Measurements from ENCODE around the gene ACTR8. TPM values are rescaled to one million over a fixed set of nuclear protein-coding genes. Genes with fewer than 3 reads are reported as not detected.
"Not testable (repeated sequence)": the region's sequence is repeated elsewhere in the genome, so short reads cannot be mapped to it uniquely, and the experiment has no call there.

The ACTR8 gene, protein sequence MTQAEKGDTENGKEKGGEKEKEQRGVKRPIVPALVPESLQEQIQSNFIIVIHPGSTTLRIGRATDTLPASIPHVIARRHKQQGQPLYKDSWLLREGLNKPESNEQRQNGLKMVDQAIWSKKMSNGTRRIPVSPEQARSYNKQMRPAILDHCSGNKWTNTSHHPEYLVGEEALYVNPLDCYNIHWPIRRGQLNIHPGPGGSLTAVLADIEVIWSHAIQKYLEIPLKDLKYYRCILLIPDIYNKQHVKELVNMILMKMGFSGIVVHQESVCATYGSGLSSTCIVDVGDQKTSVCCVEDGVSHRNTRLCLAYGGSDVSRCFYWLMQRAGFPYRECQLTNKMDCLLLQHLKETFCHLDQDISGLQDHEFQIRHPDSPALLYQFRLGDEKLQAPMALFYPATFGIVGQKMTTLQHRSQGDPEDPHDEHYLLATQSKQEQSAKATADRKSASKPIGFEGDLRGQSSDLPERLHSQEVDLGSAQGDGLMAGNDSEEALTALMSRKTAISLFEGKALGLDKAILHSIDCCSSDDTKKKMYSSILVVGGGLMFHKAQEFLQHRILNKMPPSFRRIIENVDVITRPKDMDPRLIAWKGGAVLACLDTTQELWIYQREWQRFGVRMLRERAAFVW
- 10 to 100 TPM; 41.8 to 46.7 (median 46.3) TPM for polyA plus RNA-seq (ENCODE audit: insufficient read length in 3 of 3)
- long read RNA-seq, donor 1, transcript ACTR8-201 (13 exons, 3,629 nt), result major isoform, 5 of 5 reads
- long read RNA-seq, donor 1, partial matches to known transcripts, result 0 of 5 reads
- long read RNA-seq, donor 1, other reads (novel, unspliced or antisense), result 0 of 5 reads
- long read RNA-seq, donor 2, transcript ACTR8-201 (13 exons, 3,629 nt), result major isoform, 10 of 11 reads
- long read RNA-seq, donor 2, partial matches to known transcripts, result 0 of 11 reads
- long read RNA-seq, donor 2, other reads (novel, unspliced or antisense), result 0 of 11 reads
- long read RNA-seq, donor 3, transcript ACTR8-201 (13 exons, 3,629 nt), result major isoform, 5 of 6 reads
- long read RNA-seq, donor 3, partial matches to known transcripts, result 0 of 6 reads
- long read RNA-seq, donor 3, other reads (novel, unspliced or antisense), result 0 of 6 reads
- long read RNA-seq, donor 4, transcript ACTR8-201 (13 exons, 3,629 nt), result major isoform, 6 of 7 reads
- long read RNA-seq, donor 4, partial matches to known transcripts, result 0 of 7 reads
- long read RNA-seq, donor 4, other reads (novel, unspliced or antisense), result 0 of 7 reads
- long read RNA-seq, donor 5, partial matches to known transcripts, result 0 of 5 reads
- long read RNA-seq, donor 5, other reads (novel, unspliced or antisense), result 0 of 5 reads
- long read RNA-seq, donor 6, partial matches to known transcripts, result 0 of 3 reads
- long read RNA-seq, donor 6, other reads (novel, unspliced or antisense), result 0 of 3 reads
- long read RNA-seq, donor 7, partial matches to known transcripts, result 0 of 4 reads
- long read RNA-seq, donor 7, other reads (novel, unspliced or antisense), result 0 of 4 reads
- long read RNA-seq, donor 8, partial matches to known transcripts, result 0 of 3 reads
- long read RNA-seq, donor 8, other reads (novel, unspliced or antisense), result 0 of 3 reads
- long read RNA-seq, donor 9, transcript ACTR8-201 (13 exons, 3,629 nt), result major isoform, 7 of 7 reads
- long read RNA-seq, donor 9, partial matches to known transcripts, result 0 of 7 reads
- long read RNA-seq, donor 9, other reads (novel, unspliced or antisense), result 0 of 7 reads
- long read RNA-seq, donor 10, partial matches to known transcripts, result 0 of 6 reads
- long read RNA-seq, donor 10, other reads (novel, unspliced or antisense), result 0 of 6 reads
- long read RNA-seq, donor 11, partial matches to known transcripts, result 0 of 2 reads
- long read RNA-seq, donor 11, other reads (novel, unspliced or antisense), result 0 of 2 reads
- long read RNA-seq, donor 12, transcript ACTR8-201 (13 exons, 3,629 nt), result major isoform, 6 of 6 reads
- long read RNA-seq, donor 12, partial matches to known transcripts, result 0 of 6 reads
- long read RNA-seq, donor 12, other reads (novel, unspliced or antisense), result 0 of 6 reads
- long read RNA-seq, donor 13, partial matches to known transcripts, result 0 of 3 reads
- long read RNA-seq, donor 13, other reads (novel, unspliced or antisense), result 0 of 3 reads
- long read RNA-seq, donor 14, result 0 reads
- long read RNA-seq, donor 15, transcript ACTR8-201 (13 exons, 3,629 nt), result major isoform, 5 of 6 reads
- long read RNA-seq, donor 15, partial matches to known transcripts, result 0 of 6 reads
- long read RNA-seq, donor 15, other reads (novel, unspliced or antisense), result 0 of 6 reads
- long read RNA-seq, donor 16, transcript ACTR8-201 (13 exons, 3,629 nt), result major isoform, 6 of 7 reads
- long read RNA-seq, donor 16, partial matches to known transcripts, result 0 of 7 reads
- long read RNA-seq, donor 16, other reads (novel, unspliced or antisense), result 0 of 7 reads

DNA sequence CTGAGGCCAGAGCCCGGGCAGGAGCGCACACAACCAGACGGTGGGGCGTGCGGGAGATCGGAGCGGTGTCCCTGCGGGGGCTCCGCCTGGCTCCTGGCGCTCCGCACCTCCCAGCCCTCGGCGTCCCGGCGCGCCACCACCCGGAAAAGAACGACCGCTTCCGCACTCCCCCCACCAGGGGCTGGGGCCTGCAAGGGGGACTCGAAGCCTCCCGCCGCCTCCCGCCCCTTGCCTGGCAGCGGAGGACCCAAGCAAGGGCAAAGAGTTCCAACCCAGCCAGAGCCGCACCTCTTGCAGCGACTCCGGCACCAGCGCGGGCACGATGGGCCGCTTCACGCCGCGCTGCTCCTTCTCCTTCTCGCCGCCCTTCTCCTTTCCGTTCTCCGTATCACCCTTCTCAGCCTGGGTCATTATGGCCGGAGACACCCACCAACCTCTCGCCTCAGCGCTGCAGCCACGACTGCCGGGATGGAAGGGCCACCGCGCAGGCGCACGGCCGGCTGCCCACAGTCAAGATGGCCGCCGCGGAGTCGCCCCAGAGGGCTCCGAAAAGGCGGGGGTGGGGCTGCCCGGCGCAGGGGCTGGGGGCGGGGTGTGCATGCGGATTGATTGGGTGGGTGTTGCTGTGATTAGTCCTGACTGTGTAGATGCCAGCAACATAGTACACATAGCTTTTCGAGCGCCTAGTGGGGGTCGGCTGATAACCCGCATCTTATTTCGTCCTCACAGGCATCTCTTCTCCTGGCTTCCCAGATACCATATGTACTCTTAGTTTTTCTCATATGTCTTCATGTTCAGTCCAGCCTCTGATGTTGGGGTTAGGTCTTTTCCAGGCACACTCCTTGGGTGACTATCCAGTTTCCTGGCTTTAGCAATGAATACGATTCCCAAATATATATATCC, at the start of gene ACTR8:
Gene ACTR8, minus strand, starts transcription at position 462 of the 903 bp plus-strand sequence. Its CDS starts 51 bp downstream, at position 411.
- peak; percentile 87 for DNase-seq

DNA sequence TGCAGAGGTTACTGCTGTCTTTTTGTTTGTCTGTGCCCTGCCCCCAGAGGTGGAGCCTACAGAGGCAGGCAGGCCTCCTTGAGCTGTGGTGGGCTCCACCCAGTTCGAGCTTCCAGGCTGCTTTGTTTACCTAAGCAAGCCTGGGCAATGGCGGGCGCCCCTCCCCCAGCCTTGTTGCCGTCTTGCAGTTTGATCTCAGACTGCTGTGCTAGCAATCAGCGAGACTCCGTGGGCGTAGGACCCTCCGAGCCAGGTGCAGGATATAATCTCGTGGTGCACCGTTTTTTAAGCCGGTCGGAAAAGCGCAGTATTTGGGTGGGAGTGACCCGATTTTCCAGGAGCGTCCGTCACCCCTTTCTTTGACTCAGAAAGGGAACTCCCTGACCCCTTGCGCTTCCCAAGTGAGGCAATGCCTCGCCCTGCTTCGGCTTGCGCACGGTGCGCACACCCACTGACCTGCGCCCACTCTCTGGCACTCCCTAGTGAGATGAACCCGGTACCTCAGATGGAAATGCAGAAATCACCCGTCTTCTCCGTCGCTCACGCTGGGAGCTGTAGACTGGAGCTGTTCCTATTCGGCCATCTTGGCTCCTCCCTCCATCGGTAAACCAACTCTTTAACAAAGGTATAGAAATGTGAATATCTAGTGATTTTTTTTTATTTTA, 45.4 kb upstream of the ACTR8 start:
- not testable (repeated sequence) for DNase-seq

DNA sequence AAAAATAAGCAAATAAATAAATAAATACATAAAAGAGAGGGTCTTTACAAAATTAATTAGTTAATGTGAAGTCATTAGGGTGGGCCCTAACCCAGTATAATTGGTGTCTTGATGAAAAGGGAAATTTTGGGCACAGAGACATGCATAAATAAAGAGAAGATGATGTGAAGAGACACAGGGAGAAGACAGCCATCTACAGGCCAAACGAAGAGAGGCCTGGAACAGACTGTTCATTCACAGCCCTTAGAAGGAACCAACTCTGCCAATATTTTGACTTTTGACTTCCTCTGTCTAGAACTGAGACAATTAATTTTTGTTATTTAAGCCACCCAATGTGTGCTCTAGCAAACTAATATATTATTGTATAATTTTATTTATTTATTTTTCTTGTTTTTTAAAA, 39.3 kb upstream of the ACTR8 start:
- DNase-seq, result no peak

DNA sequence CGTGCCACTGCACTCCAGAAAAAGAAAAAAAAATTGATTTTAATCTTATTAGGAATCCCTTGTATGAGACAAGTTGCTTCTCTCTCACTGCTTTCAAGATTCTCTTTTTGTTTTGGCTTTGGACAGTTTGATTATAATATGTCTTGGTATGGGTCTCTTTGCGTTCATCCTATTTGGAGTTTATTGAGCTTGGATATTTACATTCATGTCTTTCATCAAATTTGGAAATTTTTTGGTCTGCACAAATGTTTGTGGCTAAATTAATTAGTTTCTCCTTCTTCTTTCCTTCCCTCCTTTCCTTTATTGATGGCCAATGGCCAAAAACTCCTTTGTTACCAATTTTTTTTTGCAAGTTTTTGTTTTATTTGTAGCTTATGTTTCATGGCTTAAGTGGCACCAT, 37.8 kb upstream of the ACTR8 start:
- no peak for DNase-seq

DNA sequence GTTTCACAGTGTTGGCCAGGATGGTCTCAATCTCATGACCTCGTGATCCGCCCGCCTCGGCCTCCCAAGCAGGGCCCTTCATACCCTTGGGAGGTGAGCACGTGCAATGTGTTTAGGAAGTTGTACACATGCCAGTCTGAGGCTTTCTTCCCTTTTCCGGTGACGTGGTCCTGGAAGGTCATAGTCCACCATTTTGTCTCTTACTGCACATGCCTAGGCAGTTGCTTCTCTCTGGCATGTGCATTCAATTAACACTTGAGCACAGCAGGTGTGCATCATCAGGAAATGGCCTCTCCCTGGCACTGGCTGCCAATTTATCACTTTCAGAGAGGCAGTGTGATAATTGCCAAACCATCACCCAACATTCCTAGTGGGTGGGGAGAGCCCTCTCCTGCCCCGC, 31.4 kb upstream of the ACTR8 start:
- no peak for DNase-seq

DNA sequence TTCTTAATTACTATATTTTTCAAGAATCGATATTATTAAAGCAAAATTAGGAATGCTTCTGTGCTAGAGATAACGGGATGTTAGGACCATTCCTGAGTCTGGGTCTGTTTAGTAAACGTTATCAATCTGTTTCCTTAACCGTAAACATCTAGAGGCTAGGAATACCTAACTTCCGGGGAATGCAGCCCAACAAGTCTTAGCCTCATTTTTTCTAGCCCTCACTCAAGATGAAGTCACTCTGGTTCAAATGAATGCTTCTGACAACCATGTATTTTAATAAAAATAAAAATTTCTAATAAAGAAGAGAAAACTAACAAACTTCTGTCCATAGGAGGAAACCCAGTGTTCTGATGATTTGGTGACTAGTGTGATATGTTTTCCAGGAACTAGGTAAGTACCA, 20.8 kb upstream of the ACTR8 start:
- DNase-seq, result no peak

DNA sequence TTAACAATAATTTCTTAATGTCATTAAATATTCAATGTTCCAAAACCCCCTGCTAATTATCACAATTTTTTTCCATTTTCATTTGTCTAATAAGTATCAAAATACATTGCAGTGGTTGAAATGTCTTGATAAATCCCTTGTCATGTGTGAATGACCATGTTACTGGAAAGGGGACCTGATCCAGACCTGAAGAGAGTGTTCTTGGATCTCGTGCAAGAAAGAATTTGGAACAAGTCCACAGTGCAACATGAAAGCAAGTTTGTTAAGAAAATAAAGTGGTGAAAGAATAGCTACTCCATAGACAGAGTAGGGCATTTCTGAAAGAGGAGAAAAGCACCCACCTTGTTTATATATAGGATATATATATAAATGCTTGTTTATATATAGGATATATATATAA, 20.1 kb upstream of the ACTR8 start:
- DNase-seq, result no peak

DNA sequence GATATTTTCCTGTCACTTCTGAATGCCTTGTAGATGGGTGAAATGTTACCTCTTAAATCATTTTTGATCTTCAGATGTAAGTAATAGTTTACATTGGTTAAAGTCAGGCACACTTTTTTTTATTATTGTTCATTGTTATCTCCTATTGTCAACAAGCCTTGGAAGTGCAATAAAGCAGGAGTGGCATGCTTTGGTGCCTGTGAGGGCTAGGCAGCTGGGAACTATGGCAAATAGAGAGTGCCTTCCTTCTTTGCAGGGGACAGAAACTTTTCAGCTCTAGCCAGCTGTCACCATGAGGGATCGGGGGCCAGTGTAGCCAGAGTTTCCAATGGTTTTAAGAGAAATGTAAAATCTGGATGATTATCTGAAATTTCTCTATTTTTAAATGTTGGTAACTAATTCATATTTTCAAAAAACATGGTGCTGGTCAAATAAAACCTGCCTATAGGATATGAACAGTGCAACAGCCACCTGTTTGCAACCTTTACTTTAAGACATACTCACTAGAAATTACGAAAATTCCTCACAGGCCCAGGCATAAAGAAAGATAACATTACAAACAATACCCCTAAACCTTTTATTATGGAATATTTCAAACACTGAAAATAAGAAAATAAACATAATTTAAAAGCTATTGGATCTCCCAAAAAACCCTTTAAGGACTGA, 18.8 kb upstream of the ACTR8 start:
- DNase-seq, result no peak

DNA sequence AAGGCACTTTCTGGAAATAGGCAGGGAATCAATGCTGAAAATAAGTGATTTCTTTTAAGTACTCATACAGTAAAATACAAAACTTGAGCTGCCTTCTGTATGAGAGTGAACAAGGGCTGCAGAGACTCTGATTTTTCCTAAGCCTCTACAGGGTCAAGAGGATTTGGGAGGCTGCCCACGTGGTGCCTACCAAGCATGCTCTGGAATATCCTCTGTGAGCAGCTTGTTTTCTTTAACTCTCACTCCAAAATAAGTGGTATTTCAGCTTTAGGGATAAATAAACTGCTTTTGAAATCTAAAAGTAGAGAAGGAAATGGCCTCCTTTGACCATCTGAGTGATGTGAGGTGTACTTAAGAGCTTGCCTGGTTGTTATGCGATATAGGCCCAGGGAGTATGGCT, 17.8 kb upstream of the ACTR8 start:
- DNase-seq, result no peak

DNA sequence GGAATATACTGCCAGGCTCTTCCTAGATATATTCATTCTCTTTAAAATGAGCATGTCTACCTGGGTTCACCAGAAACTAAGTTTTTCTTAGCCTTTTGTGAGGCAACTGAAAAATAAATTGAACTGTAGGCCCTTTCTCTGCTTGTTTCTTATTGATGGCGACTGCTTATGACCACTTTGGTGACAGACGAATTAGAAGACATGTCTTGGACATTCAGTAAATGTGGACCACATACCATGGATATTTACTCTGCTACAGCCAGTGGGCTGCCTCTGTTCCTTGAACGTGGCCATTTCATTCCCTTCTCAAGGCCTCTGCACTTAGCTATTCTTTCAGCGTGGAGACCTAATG, 10.3 kb upstream of the ACTR8 start:
- DNase-seq, result no peak

DNA sequence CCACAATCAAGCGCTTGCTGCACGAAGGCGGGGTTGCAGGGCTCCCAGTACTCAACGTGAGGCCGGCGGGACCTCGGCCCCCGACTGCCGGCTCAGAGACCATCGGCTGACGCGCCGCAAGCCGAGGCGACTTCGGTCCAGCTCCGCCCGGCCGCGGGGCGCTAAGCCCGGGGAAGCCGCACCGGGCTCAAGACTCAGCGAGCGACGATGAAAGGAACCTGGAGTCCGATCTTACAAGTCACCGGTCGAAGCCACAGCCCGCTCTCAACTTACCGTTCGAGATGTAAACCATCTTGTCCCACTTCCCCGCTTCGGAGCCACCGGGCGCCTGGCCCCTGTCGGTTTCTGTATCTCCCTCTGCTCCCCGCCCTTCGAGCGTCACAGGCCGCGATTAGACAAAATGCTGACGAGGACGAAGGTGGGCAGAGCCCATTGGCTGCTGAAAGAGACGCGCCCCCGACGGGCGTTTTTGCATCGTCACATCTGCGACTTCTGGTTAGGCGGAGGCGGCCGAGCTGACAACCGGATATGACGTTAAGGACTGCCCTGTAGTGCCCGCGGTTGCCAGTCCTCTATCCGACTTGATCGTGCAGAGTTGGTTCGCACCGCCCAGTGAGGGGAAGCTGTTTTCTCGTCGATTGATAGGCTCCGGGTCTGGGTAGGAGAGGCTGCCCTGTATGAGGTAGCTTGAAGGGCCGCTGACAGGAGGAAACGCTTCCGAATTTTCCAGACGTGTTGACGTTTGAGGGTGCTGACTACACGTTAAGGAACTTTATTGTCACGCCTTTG, 9.7 kb upstream of the ACTR8 start, which contains the start of gene SELENOK:
Gene SELENOK, minus strand, starts transcription at position 363 of the 789 bp plus-strand sequence.
- DNase-seq, result peak; percentile 99

DNA sequence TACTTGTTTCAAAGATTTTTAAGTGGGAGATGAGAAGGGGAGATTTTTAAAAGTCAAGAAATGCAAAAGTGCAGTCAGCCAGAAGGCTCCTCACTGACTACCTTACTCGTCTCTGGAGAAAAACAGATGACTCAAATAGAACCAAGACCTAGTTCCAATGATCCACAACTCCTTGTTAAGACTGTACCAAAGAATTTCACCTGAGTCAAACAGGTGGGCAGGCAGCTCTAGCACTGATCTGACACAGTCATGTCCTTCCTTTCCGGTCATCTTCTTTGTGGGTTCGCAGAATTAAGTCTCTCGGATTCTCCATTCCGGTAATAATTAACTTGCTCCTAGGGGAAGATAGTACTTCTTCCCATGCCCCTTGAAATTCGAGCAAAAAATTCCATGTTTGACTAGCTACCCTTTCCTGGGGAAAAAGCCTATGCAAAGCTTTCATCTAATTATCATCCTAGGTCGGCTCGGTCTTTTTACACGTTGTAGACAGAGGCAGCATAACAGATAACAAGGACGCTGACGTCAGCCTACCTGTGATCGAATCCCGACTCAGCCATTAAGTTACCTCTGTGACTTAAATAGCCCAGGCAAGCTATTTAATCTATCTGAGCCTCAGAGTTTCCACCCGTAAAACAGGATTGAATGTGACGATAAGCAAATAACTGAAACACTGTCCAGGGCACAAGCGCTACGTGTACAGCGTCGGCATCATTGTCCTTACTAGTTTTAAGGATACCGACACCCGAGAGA, 8.9 kb upstream of the ACTR8 start:
- no peak for DNase-seq

DNA sequence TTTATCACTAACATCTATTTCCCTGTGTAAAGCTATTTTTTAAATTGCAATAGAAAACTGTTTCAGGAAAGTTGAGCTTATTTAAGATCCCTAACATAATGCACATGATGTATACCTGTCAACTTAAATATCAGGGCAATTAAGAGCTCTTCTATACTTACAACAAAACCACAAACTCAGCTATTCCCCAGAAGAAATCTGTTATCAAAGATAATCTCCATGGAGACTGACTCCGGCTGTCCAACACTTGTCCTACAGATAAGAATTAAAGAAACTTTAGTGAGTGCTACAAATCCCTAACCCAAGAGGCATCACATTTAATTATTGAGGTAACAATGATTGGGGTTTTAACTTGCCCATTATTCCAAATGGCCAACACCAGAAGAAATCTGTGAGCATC, 6.3 kb upstream of the ACTR8 start:
- DNase-seq, result no peak

DNA sequence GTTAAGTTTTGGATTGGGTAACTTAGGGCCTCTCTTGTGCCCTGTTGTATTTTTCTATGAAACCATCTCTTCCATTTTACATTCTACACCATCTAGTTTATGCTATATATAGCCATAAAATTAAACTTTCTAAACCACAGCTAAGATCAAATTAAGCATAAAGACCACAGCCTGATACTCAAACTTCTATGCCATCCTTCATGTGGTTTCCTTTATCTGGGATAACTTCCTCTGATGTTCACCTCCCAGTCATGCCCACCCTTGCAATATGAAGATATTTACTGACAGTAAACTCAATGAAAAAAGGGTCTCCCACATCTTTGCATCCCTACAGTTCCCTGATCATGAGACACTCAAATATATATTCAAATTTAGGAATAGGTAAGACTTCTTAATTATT, 5.5 kb upstream of the ACTR8 start:
- DNase-seq, result no peak

DNA sequence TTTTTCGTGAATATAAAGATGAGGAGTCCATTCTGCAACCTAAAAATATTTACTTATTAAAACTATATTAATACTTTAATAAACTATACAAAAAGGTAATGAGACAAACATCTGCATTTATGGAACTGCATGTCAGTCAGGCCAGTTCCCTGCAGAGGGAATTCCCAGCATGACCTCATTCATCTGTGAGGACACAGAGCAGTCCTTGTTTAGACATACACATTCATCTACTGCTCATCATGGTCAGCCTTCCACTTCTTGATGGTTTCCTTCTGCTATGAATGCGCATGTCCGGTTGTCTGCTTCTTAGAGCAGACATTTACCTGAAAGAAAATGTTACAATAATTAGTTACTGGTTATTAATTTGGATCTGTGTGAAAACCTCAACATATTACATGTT, 3.3 kb upstream of the ACTR8 start:
- DNase-seq, result no peak

DNA sequence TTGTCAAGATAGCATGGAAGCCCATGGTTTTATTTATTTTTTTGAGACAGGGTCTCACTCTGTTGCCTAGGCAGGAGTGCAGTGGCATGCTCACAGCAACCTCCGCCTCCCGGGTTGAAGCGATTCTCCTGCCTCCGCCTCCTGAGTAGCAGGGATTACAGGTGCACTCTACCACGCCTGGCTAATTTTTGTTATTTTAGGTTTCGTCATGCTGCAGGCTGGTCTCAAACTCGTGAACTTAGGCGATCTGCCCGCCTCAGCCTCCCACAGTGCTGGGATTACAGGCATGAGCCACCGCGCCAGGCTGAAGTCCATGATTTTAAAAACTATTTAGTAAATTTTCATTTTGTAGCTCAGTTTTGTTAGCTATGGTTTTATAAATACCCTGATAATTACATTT, 2.7 kb upstream of the ACTR8 start:
- DNase-seq, result no peak
